ENCODE measurements around the gene PTPRH.

The PTPRH gene

GRCh38 chr19:55160986-55161365, 48.3 kb downstream of the PTPRH start:
- Histone ChIP-seq H3K27me3 (ENCODE audit: insufficient read depth, poor library complexity, severe bottlenecking) (no peaks in the 10 kb centered on the region), H3K27ac (ENCODE audit: poor library complexity, severe bottlenecking) (no peak overlapping the region), H3K36me3 (ENCODE audit: low read depth) (no peaks in the 10 kb centered on the region), H3K4me3 (ENCODE audit: severe bottlenecking) (no peak overlapping the region), H3K4me1 (ENCODE audit: insufficient read depth, poor library complexity, severe bottlenecking) (peaks cover 18% of the 10 kb centered on the region), H3K9me3 (ENCODE audit: severe bottlenecking) (no peaks in the 10 kb centered on the region)
- no peak for ATAC-seq (ENCODE audit: low read depth)
- TF ChIP-seq CTCF (IDR thresholded peaks at IDR 0.05; ENCODE audit: poor library complexity, severe bottlenecking): no peak
- DNase-seq (ENCODE audit: low spot score): no peak

GRCh38 chr19:55160128-55160985, 48.9 kb downstream of the PTPRH start:
- H3K36me3 ChIP-seq (ENCODE audit: low read depth): no peaks in the 10 kb centered on the region
- no peak overlapping the region for H3K4me3 ChIP-seq (ENCODE audit: severe bottlenecking)
- peaks cover 18% of the 10 kb centered on the region for H3K4me1 ChIP-seq (ENCODE audit: insufficient read depth, poor library complexity, severe bottlenecking)
- H3K27me3 ChIP-seq (ENCODE audit: insufficient read depth, poor library complexity, severe bottlenecking): no peaks in the 10 kb centered on the region
- peak overlapping the region; percentile 67 for H3K27ac ChIP-seq (ENCODE audit: poor library complexity, severe bottlenecking)
- H3K9me3 ChIP-seq (ENCODE audit: severe bottlenecking): no peaks in the 10 kb centered on the region
- peak; percentile 64 for ATAC-seq (ENCODE audit: low read depth)
- DNase-seq (ENCODE audit: low spot score): peak; percentile 94
- TF ChIP-seq CTCF (IDR thresholded peaks at IDR 0.05; ENCODE audit: poor library complexity, severe bottlenecking): peak; percentile 98

- Histone ChIP-seq H3K4me1 (ENCODE audit: insufficient read depth, poor library complexity, severe bottlenecking) (peaks cover 18% of the 10 kb centered on the region), H3K27ac (ENCODE audit: poor library complexity, severe bottlenecking) (peak overlapping the region; percentile 67), H3K27me3 (ENCODE audit: insufficient read depth, poor library complexity, severe bottlenecking) (no peaks in the 10 kb centered on the region), H3K4me3 (ENCODE audit: severe bottlenecking) (no peak overlapping the region), H3K9me3 (ENCODE audit: severe bottlenecking) (no peaks in the 10 kb centered on the region), H3K36me3 (ENCODE audit: low read depth) (no peaks in the 10 kb centered on the region)
- TF ChIP-seq CTCF (IDR thresholded peaks at IDR 0.05; ENCODE audit: poor library complexity, severe bottlenecking): no peak
- ATAC-seq (ENCODE audit: low read depth) (peak; percentile 55), DNase-seq (ENCODE audit: low spot score) (no peak)
These were observed 50.2 kb downstream of the PTPRH start for GRCh38 chr19:55158848-55159749.

- Histone ChIP-seq H3K36me3 (ENCODE audit: low read depth) (no peaks in the 10 kb centered on the region), H3K4me3 (ENCODE audit: severe bottlenecking) (no peak overlapping the region), H3K27ac (ENCODE audit: poor library complexity, severe bottlenecking) (peak overlapping the region; percentile 67), H3K4me1 (ENCODE audit: insufficient read depth, poor library complexity, severe bottlenecking) (peaks cover 18% of the 10 kb centered on the region), H3K27me3 (ENCODE audit: insufficient read depth, poor library complexity, severe bottlenecking) (no peaks in the 10 kb centered on the region), H3K9me3 (ENCODE audit: severe bottlenecking) (no peaks in the 10 kb centered on the region)
- DNase-seq (ENCODE audit: low spot score) (no peak), ATAC-seq (ENCODE audit: low read depth) (no peak)
- TF ChIP-seq CTCF (IDR thresholded peaks at IDR 0.05; ENCODE audit: poor library complexity, severe bottlenecking): no peak
These were observed 50.9 kb downstream of the PTPRH start for GRCh38 chr19:55158423-55158822.

Measured in RWPE2 (cell line).